Forelimb muscle (tissue), 1 donor: ENCODE results near the gene NAA60. TPM values are rescaled to one million over a fixed set of nuclear protein-coding genes. Genes with fewer than 3 reads are reported as not detected.
"Not testable (repeated sequence)": the region's sequence is repeated elsewhere in the genome, so short reads cannot be mapped to it uniquely, and the experiment has no call there.

Source experiments
- DNase-seq: peaks from one replicate; pipeline ENCODE4 v3.0.0-alpha.2; 2013; ENCODE audit warnings: low read depth
- polyA plus RNA-seq: library from polyadenylated mRNA; unstranded; fragments of 120-200 nt; gene quantifications from one replicate; pipeline ENCODE4 v1.2.1, GENCODE V29; 2013; ENCODE audit not compliant: insufficient read length

The NAA60 gene
- polyA plus RNA-seq, 1 donor: 26.0 TPM

- DNase-seq: no peak
Measured at GRCh38 chr16:3482659-3483241, 39.3 kb downstream of the NAA60 start.

GRCh38 chr16:3484318-3485096 is 41.0 kb downstream of the NAA60 start:
- DNase-seq: no peak

GRCh38 chr16:3485097-3485745 is 41.7 kb downstream of the NAA60 start:
- DNase-seq: no peak

- no peak for DNase-seq
Measured at GRCh38 chr16:3485821-3486505, 42.5 kb downstream of the NAA60 start.

- DNase-seq: no peak
Measured at GRCh38 chr16:3486506-3487215, 43.2 kb downstream of the NAA60 start.

- DNase-seq: no peak
Measured at GRCh38 chr16:3487521-3488410, 44.3 kb downstream of the NAA60 start.

GRCh38 chr16:3488801-3489200 is 45.3 kb downstream of the NAA60 start:
- no peak for DNase-seq

GRCh38 chr16:3490911-3491629 is 47.6 kb downstream of the NAA60 start:
- DNase-seq: no peak

- DNase-seq: no peak
Measured at GRCh38 chr16:3492356-3492755, 48.9 kb downstream of the NAA60 start.

- DNase-seq: no peak
Measured at GRCh38 chr16:3494386-3494973, 51.0 kb downstream of the NAA60 start.

- DNase-seq: no peak
Measured at GRCh38 chr16:3495176-3495575, 51.7 kb downstream of the NAA60 start, which contains the start of gene C16orf90. Gene C16orf90 (minus strand): TSS chr16:3495489. CDS start chr16:3495421, 68 bp downstream.

- no peak for DNase-seq
Measured at GRCh38 chr16:3496386-3496785, 52.9 kb downstream of the NAA60 start.

- DNase-seq: no peak
Measured at GRCh38 chr16:3497771-3498170, 54.3 kb downstream of the NAA60 start.

GRCh38 chr16:3498988-3499387 is 55.5 kb downstream of the NAA60 start:
- DNase-seq: no peak

- DNase-seq: not testable (repeated sequence)
Measured at GRCh38 chr16:3501412-3501761, 57.9 kb downstream of the NAA60 start.

GRCh38 chr16:3501783-3502400 is 58.4 kb downstream of the NAA60 start:
- no peak for DNase-seq

- no peak for DNase-seq
Measured at GRCh38 chr16:3503523-3503922, 60.0 kb downstream of the NAA60 start.

- DNase-seq: no peak
Measured at GRCh38 chr16:3508736-3509135, 65.3 kb downstream of the NAA60 start.

- DNase-seq: no peak
Measured at GRCh38 chr16:3509470-3509928, 66.0 kb downstream of the NAA60 start.
